Thymus (tissue), 11 donors: ENCODE measurements around the gene LGALS3BP. TPM values are rescaled to one million over a fixed set of nuclear protein-coding genes. Genes with fewer than 3 reads are reported as not detected.

Source experiments
- DNase-seq, 9 donors: peaks; one replicate each; pipeline ENCODE4 v3.0.0-alpha.2; 2013; ENCODE audit warnings: low spot score in 9 of 9, low read depth in 6 of 9, missing footprints in 1 of 9
- H3K27ac ChIP-seq, 2 donors: one replicate each; pipeline ENCODE4 v1.5.1; 2013; ENCODE audit warnings: control low read depth in 1 of 2, low read depth in 1 of 2, low read length in 1 of 2, mild to moderate bottlenecking in 1 of 2, moderate library complexity in 1 of 2
- H3K27me3 ChIP-seq, 2 donors: one replicate each; pipeline ENCODE4 v1.5.1; 2013; ENCODE audit warnings: low read length in 1 of 2; ENCODE audit not compliant: control insufficient read depth in 2 of 2, insufficient read depth in 1 of 2
- H3K36me3 ChIP-seq, 2 donors: one replicate each; pipeline ENCODE4 v1.5.1; 2013; ENCODE audit warnings: low read length in 1 of 2, mild to moderate bottlenecking in 1 of 2, moderate library complexity in 1 of 2; ENCODE audit not compliant: control insufficient read depth in 2 of 2, insufficient read depth in 2 of 2
- H3K4me1 ChIP-seq, 2 donors: one replicate each; pipeline ENCODE4 v1.5.1; 2013; ENCODE audit warnings: low read length in 2 of 2; ENCODE audit not compliant: control insufficient read depth in 2 of 2, insufficient read depth in 2 of 2
- H3K4me3 ChIP-seq, 2 donors: one replicate each; pipeline ENCODE4 v1.5.1; 2013; ENCODE audit warnings: low read length in 2 of 2, control low read depth in 1 of 2, mild to moderate bottlenecking in 1 of 2
- H3K9me3 ChIP-seq, 2 donors: one replicate each; pipeline ENCODE4 v1.5.1; 2013; ENCODE audit warnings: low read length in 1 of 2, mild to moderate bottlenecking in 1 of 2; ENCODE audit not compliant: control insufficient read depth in 2 of 2, insufficient read depth in 1 of 2
- WGBS: extraction: QIAGEN DNeasy Blood & Tissue Kit; methylation state at CpG from one replicate; pipeline ENCODE4 v1.1.7; 2013; 5-methylcytosine and 5-hydroxymethylcytosine counted together
- polyA plus RNA-seq: library from polyadenylated mRNA; stranded (reverse); fragments of 200-250 nt; gene quantifications from one replicate; pipeline ENCODE4 v1.2.3, GENCODE V29; 2013
- total RNA-seq: library from RNA; stranded (reverse); fragments of 120-200 nt; gene quantifications from one replicate; pipeline ENCODE4 v1.2.4, GENCODE V29; 2013
- donor health status: healthy.

LGALS3BP gene
- total and polyA plus RNA-seq, 2 donors, result 66.1 to 81.3 TPM

- no peak overlapping the region for H3K27ac ChIP-seq
Measured at GRCh38 chr17:79019261-79019631, 39.5 kb upstream of the LGALS3BP start.

GRCh38 chr17:79018370-79018695 lies 38.6 kb upstream of the LGALS3BP start:
- DNase-seq, result no peak
- no peaks in the 10 kb centered on the region for H3K36me3 ChIP-seq
- H3K27ac ChIP-seq, result no peak overlapping the region
- peaks cover 0 to 4% of the 10 kb centered on the region in 2 donors for H3K9me3 ChIP-seq
- peaks cover 0 to under 1% of the 10 kb centered on the region in 2 donors for H3K4me1 ChIP-seq
- H3K4me3 ChIP-seq, result no peak overlapping the region
- WGBS, result 98% methylated on average over 3 of the region's 3 CpGs
- H3K27me3 ChIP-seq, result peaks cover 0 to 36% of the 10 kb centered on the region in 2 donors

More at GRCh38 chr17:79019261-79019631, 39.5 kb upstream of the LGALS3BP start:
- H3K9me3 ChIP-seq, result peaks cover 0 to 4% of the 10 kb centered on the region in 2 donors
- no peak overlapping the region for H3K4me3 ChIP-seq
- 97% methylated on average over 2 of the region's 2 CpGs for WGBS
- no peaks in the 10 kb centered on the region for H3K36me3 ChIP-seq
- peaks cover 0 to 46% of the 10 kb centered on the region in 2 donors for H3K27me3 ChIP-seq
- no peak for DNase-seq
- peaks cover 4 to 9% of the 10 kb centered on the region in 2 donors for H3K4me1 ChIP-seq

- H3K27ac ChIP-seq, result no peak overlapping the region
- no peak overlapping the region for H3K4me3 ChIP-seq
- WGBS, result 94% methylated on average over 6 of the region's 6 CpGs
- H3K36me3 ChIP-seq, result no peaks in the 10 kb centered on the region
- peaks cover 0 to 4% of the 10 kb centered on the region in 2 donors for H3K9me3 ChIP-seq
- no peaks in the 10 kb centered on the region for H3K4me1 ChIP-seq
- no peak for DNase-seq
- peaks cover 0 to 31% of the 10 kb centered on the region in 2 donors for H3K27me3 ChIP-seq
Measured at GRCh38 chr17:79017546-79018369, 38.0 kb upstream of the LGALS3BP start.

- H3K36me3 ChIP-seq, result no peaks in the 10 kb centered on the region
- H3K27ac ChIP-seq, result no peak overlapping the region
- no peaks in the 10 kb centered on the region for H3K27me3 ChIP-seq
- peaks cover 0 to 4% of the 10 kb centered on the region in 2 donors for H3K9me3 ChIP-seq
- peaks cover 4 to 7% of the 10 kb centered on the region in 2 donors for H3K4me1 ChIP-seq
- 94% methylated on average over 2 of the region's 2 CpGs for WGBS
- DNase-seq, result no peak
- H3K4me3 ChIP-seq, result no peak overlapping the region
Measured at GRCh38 chr17:79014158-79014758, 34.5 kb upstream of the LGALS3BP start.

- no peak for DNase-seq
- Histone ChIP-seq H3K4me1 (peaks cover 18 to 21% of the 10 kb centered on the region in 2 donors), H3K4me3 (no peak overlapping the region), H3K27ac (no peak overlapping the region), H3K27me3 (no peaks in the 10 kb centered on the region), H3K9me3 (peaks cover 0 to 4% of the 10 kb centered on the region in 2 donors), H3K36me3 (no peaks in the 10 kb centered on the region)
- WGBS, result 88% methylated on average over 6 of the region's 6 CpGs
Measured at GRCh38 chr17:79012563-79013134, 32.9 kb upstream of the LGALS3BP start.

- WGBS, result 94% methylated on average over 5 of the region's 5 CpGs
- DNase-seq, result no peak
- H3K9me3 ChIP-seq, result peaks cover 0 to 4% of the 10 kb centered on the region in 2 donors
- H3K27me3 ChIP-seq, result no peaks in the 10 kb centered on the region
- peaks cover 20 to 32% of the 10 kb centered on the region in 2 donors for H3K4me1 ChIP-seq
- no peak overlapping the region for H3K4me3 ChIP-seq
- H3K36me3 ChIP-seq, result peaks cover 0 to under 1% of the 10 kb centered on the region in 2 donors
- H3K27ac ChIP-seq, result no peak overlapping the region
Measured at GRCh38 chr17:79011451-79012147, 31.9 kb upstream of the LGALS3BP start.

GRCh38 chr17:79010304-79010646 lies 30.6 kb upstream of the LGALS3BP start:
- Histone ChIP-seq H3K27me3 (no peaks in the 10 kb centered on the region), H3K9me3 (no peaks in the 10 kb centered on the region), H3K4me3 (peak overlapping the region; percentile 64 to 90), H3K4me1 (peaks cover 28 to 45% of the 10 kb centered on the region in 2 donors), H3K27ac (peak overlapping the region; percentile 80 to 89), H3K36me3 (peaks cover 4 to 5% of the 10 kb centered on the region in 2 donors)
- 69% methylated on average over 7 of the region's 7 CpGs for WGBS
- no peak for DNase-seq

- Histone ChIP-seq H3K36me3 (peaks cover 5 to 6% of the 10 kb centered on the region in 2 donors), H3K27me3 (no peaks in the 10 kb centered on the region), H3K27ac (peak within 1 kb of the TSS; percentile 80 to 89), H3K4me1 (peaks cover 30 to 49% of the 10 kb centered on the region in 2 donors), H3K9me3 (no peaks in the 10 kb centered on the region), H3K4me3 (peak within 1 kb of the TSS; percentile 90)
- peak; percentile 69 to 95 (median 86) for DNase-seq
- 2% methylated on average over 73 of the region's 73 CpGs for WGBS
Measured at GRCh38 chr17:79009397-79010303, 29.9 kb upstream of the LGALS3BP start, which contains the start of gene CANT1. CANT1 (minus strand) TSS chr17:79009764; CDS start chr17:78997622, 12,142 bp downstream.
